Psoas muscle (tissue), 8 donors: Measurements from ENCODE around the gene GRAMD1A. TPM values are rescaled to one million over a fixed set of nuclear protein-coding genes. Genes with fewer than 3 reads are reported as not detected.

Experiments
- ATAC-seq, 4 donors: fragments of 200-7000 bp; cut with Tn5 transposase; one replicate each; pipeline ENCODE4 v1.9.1; 2020; ENCODE audit warnings: moderate library complexity in 3 of 4, mild to moderate bottlenecking in 2 of 4
- DNase-seq, 2 donors: peaks; one replicate each; pipeline ENCODE4 v3.0.0-alpha.2; 2020
- H3K27ac ChIP-seq: fragments of 200-600 bp; one replicate; pipeline ENCODE4 v1.8.0; 2022
- H3K27me3 ChIP-seq, 3 donors: fragments of 200-600 bp in 1 of 3; one replicate each; pipeline versions ENCODE4 v1.6.1 to v1.8.0; 2013 to 2022; ENCODE audit warnings: low read length in 2 of 3, mild to moderate bottlenecking in 2 of 3, moderate library complexity in 1 of 3; ENCODE audit not compliant: insufficient read depth in 3 of 3
- H3K36me3 ChIP-seq, 2 donors: fragments of 200-600 bp in 1 of 2; one replicate each; pipeline versions ENCODE4 v1.6.1 to v1.8.0; 2013 to 2022; ENCODE audit warnings: low read depth in 1 of 2, mild to moderate bottlenecking in 1 of 2, moderate library complexity in 1 of 2; ENCODE audit not compliant: insufficient read depth in 1 of 2
- H3K4me1 ChIP-seq: fragments of 200-600 bp; one replicate; pipeline ENCODE4 v1.8.0; 2022
- H3K4me3 ChIP-seq: fragments of 200-600 bp; one replicate; pipeline ENCODE4 v1.8.0; 2022; ENCODE audit warnings: mild to moderate bottlenecking
- H3K9me3 ChIP-seq: fragments of 200-600 bp; one replicate; pipeline ENCODE4 v1.8.0; 2022
- CTCF ChIP-seq: fragments of 200-600 bp; IDR thresholded peaks from one replicate; pipeline ENCODE4 v1.8.0; 2022; ENCODE audit warnings: antibody characterized with exemption
- WGBS, 3 donors: extraction: QIAGEN DNeasy Blood & Tissue Kit; methylation state at CpG; one replicate each; pipeline versions ENCODE4 v1.1.6 to v1.1.7; 2013; 5-methylcytosine and 5-hydroxymethylcytosine counted together
- intact Hi-C, 2 donors: fragments of 100-400 bp; cut with DNase I; formaldehyde crosslinking; loops; one replicate each; pipeline versions ENCODE4 v1.11.0 to v1.14.2; 2022
- polyA plus RNA-seq, 3 donors: library from polyadenylated mRNA; stranded (reverse); fragments of 200-250 nt; gene quantifications; one replicate each; pipeline ENCODE4 v1.2.3, GENCODE V29; 2013
- total RNA-seq, 4 donors: library from RNA; stranded (reverse); fragmentation: NEBNext Ultra II Directional in 2 of 4; extraction: Animal tissue kit (Norgen Biotek cat#: 25700) in 2 of 4; gene quantifications; one replicate each; pipeline versions ENCODE4 v1.2.1 to v1.2.4, GENCODE V29; 2021 to 2023
- donor health status: healthy with polysubstance abuse.
- donor health status: DM: no; HTN: no; CAD: no; lungs with moderate emphysema.
- donor health status: Bipolar disorder and iron deficiency.
- donor health status: healthy.
- donor health status: DM: yes; HTN: yes; CAD: no.
- donor health status: DM: no; HTN: no; CAD: no.
- donor health status: DM: no; HTN: no; CAD: no.
- donor health status: DM: yes; HTN: yes; CAD: no.

Gene GRAMD1A
- total and polyA plus RNA-seq, 7 donors, result 15.6 to 55.0 (median 36.3) TPM

- Histone ChIP-seq H3K4me3 (no peak overlapping the region), H3K36me3 (no peaks in the 10 kb centered on the region), H3K27ac (no peak overlapping the region), H3K9me3 (no peaks in the 10 kb centered on the region), H3K4me1 (no peaks in the 10 kb centered on the region), H3K27me3 (peaks cover 0 to 1% (median 0%) of the 10 kb centered on the region in 3 donors)
- TF ChIP-seq CTCF, result no peak
- peak in 1 of 2 donors; percentile 20 for DNase-seq
- ATAC-seq, result no peak
- intact Hi-C loops, result no loop called here
- 74 to 81% (median 79%) methylated on average over 12 of the region's 12 CpGs for WGBS, 3 donors
These were observed 20.1 kb upstream of the GRAMD1A start for GRCh38 chr19:34979819-34980640.

- H3K27me3 ChIP-seq, result no peaks in the 10 kb centered on the region
- TF ChIP-seq CTCF, result no peak
- no peaks in the 10 kb centered on the region for H3K36me3 ChIP-seq
- WGBS, 3 donors, result 69 to 71% (median 70%) methylated on average over 5 of the region's 5 CpGs
- no peak overlapping the region for H3K4me3 ChIP-seq
- intact Hi-C loops, result no loop called here
- no peaks in the 10 kb centered on the region for H3K9me3 ChIP-seq
- ATAC-seq (no peak), DNase-seq (no peak)
- H3K4me1 ChIP-seq, result no peaks in the 10 kb centered on the region
- H3K27ac ChIP-seq, result no peak overlapping the region
These were observed 17.8 kb upstream of the GRAMD1A start for GRCh38 chr19:34982275-34982674.

- no peak for TF ChIP-seq CTCF
- DNase-seq (peak in 1 of 2 donors; percentile 24), ATAC-seq (no peak)
- Histone ChIP-seq H3K27ac (no peak overlapping the region), H3K36me3 (no peaks in the 10 kb centered on the region), H3K27me3 (no peaks in the 10 kb centered on the region), H3K4me1 (no peaks in the 10 kb centered on the region), H3K4me3 (no peak overlapping the region), H3K9me3 (no peaks in the 10 kb centered on the region)
- intact Hi-C loops, result no loop called here
- WGBS, 3 donors, result 86 to 90% (median 86%) methylated on average over 4 of the region's 4 CpGs
These were observed 16.3 kb upstream of the GRAMD1A start for GRCh38 chr19:34983786-34984185.

DNA sequence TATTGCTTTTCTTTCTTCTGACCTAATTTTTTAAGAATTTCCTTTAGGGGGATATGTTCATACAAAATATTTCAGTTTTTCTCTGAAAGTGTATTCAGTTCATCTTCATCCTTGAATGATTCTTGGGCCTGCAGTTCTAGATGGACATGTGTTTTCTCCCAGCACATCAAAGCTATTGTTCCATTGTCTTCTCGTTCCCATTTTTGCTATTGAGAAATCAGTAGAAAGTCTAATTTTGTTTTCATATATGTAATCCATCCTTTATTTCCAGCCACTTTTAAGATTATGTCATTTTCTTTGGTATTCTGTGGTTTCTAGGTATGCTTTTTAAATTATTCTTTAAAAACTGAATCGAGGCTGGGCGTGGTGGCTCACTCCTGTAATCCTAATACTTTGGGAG lies 15.8 kb upstream of the GRAMD1A start:
- H3K27ac ChIP-seq, result no peak overlapping the region
- no peaks in the 10 kb centered on the region for H3K4me1 ChIP-seq
- H3K27me3 ChIP-seq, result no peaks in the 10 kb centered on the region
- H3K9me3 ChIP-seq, result no peaks in the 10 kb centered on the region
- ATAC-seq (no peak), DNase-seq (no peak)
- TF ChIP-seq CTCF, result no peak
- intact Hi-C loops, result no loop called here
- H3K36me3 ChIP-seq, result no peaks in the 10 kb centered on the region
- no peak overlapping the region for H3K4me3 ChIP-seq
- WGBS, 3 donors, result 91 to 93% (median 92%) methylated on average over 3 of the region's 3 CpGs
